Right lobe of liver (tissue), 6 donors: Measurements from ENCODE around the gene KCNQ4. TPM values are rescaled to one million over a fixed set of nuclear protein-coding genes. Genes with fewer than 3 reads are reported as not detected.

Source experiments
- ATAC-seq, 4 donors: fragments of 200-7000 bp; cut with Tn5 transposase; one replicate each; pipeline ENCODE4 v1.9.1; 2020; ENCODE audit warnings: mild to moderate bottlenecking in 4 of 4, moderate library complexity in 4 of 4
- DNase-seq, 3 donors: peaks; one replicate each; pipeline ENCODE4 v3.0.0-alpha.2; 2020
- H3K27ac ChIP-seq, 3 donors: fragments of 200-600 bp; one replicate each; pipeline ENCODE4 v1.8.0; 2022
- H3K27me3 ChIP-seq, 2 donors: fragments of 200-600 bp; one replicate each; pipeline ENCODE4 v1.8.0; 2022
- H3K36me3 ChIP-seq, 4 donors: fragments of 200-600 bp; sonication (generic) in 1 of 4; one replicate each; pipeline versions ENCODE4 v1.5.1 to v1.8.0; 2017 to 2022; ENCODE audit warnings: control low read depth in 1 of 4
- H3K4me1 ChIP-seq, 4 donors: fragments of 200-600 bp; sonication (generic) in 1 of 4; one replicate each; pipeline versions ENCODE4 v1.5.1 to v1.8.0; 2017 to 2022; ENCODE audit warnings: control low read depth in 1 of 4
- H3K4me3 ChIP-seq, 3 donors: fragments of 200-600 bp; one replicate each; pipeline ENCODE4 v1.8.0; 2022
- H3K9me3 ChIP-seq, 4 donors: fragments of 200-600 bp; sonication (generic) in 1 of 4; one replicate each; pipeline versions ENCODE4 v1.5.1 to v1.8.0; 2017 to 2022; ENCODE audit warnings: control low read depth in 1 of 4
- CTCF ChIP-seq, 4 donors: fragments of 200-600 bp in 3 of 4; fragments of 450-650 bp in 1 of 4; IDR thresholded peaks; one replicate each; pipeline versions ENCODE4 v1.5.1 to v1.8.0; 2016 to 2022; ENCODE audit warnings: antibody characterized with exemption in 4 of 4, mild to moderate bottlenecking in 2 of 4
- POLR2A ChIP-seq: fragments of 450-650 bp; IDR thresholded peaks from one replicate; pipeline ENCODE4 v1.6.1; 2017; ENCODE audit warnings: antibody characterized with exemption, mild to moderate bottlenecking
- WGBS: methylation state at CpG from one replicate; pipeline ENCODE4 v1.1.6; 2018; ENCODE audit warnings: low coverage, low lambda C conversion rate; ENCODE audit not compliant: insufficient coverage; ENCODE audit errors: missing lambda C conversion rate; 5-methylcytosine and 5-hydroxymethylcytosine counted together
- intact Hi-C, 2 donors: fragments of 100-400 bp; cut with DNase I; formaldehyde crosslinking; loops; one replicate each; pipeline versions ENCODE4 v1.11.2 to v1.14.1; 2022
- total RNA-seq, 6 experiments: library from RNA; depleted of rRNA in 2 of 6; stranded (reverse); fragments of >200 nt in 2 of 6; fragmentation: NEBNext Ultra II Directional in 3 of 6; extraction: Animal tissue kit (Norgen Biotek cat#: 25700) in 3 of 6; gene quantifications; one replicate each; pipeline versions ENCODE4 v1.1.0 to v1.2.4, GENCODE V29; 2016 to 2023
- donor health status: DM: no; HTN: yes; CAD: no.
- donor health status: DM: no; HTN: no; CAD: no.
- donor health status: DM: no; HTN: no; CAD: no.
- donor health status: DM: no; HTN: yes; CAD: no.
- donor health status: DM: no; HTN: yes; CAD: no.

Gene KCNQ4
- total RNA-seq, 6 experiments from 2014 or later = 0.12 to 0.23 (median 0.15) TPM

GRCh38 chr1:40833979-40834378 lies 50.4 kb downstream of the KCNQ4 start:
- H3K36me3 ChIP-seq = no peaks in the 10 kb centered on the region
- no peak overlapping the region for H3K4me3 ChIP-seq
- H3K27ac ChIP-seq = no peak overlapping the region
- TF ChIP-seq POLR2A = no peak
- TF ChIP-seq CTCF (IDR thresholded peaks at IDR 0.05) = no peak
- H3K27me3 ChIP-seq = no peaks in the 10 kb centered on the region
- 60% methylated on average over 1 of the region's 1 CpG for WGBS
- H3K4me1 ChIP-seq = no peaks in the 10 kb centered on the region
- ATAC-seq (no peak), DNase-seq (no peak)
- no peaks in the 10 kb centered on the region for H3K9me3 ChIP-seq
- intact Hi-C loops = no loop called here

GRCh38 chr1:40834968-40835545 lies 51.5 kb downstream of the KCNQ4 start:
- WGBS = 90% methylated on average over 2 of the region's 11 CpGs
- intact Hi-C loops = no loop called here
- H3K4me3 ChIP-seq = no peak overlapping the region

GRCh38 chr1:40836283-40836682 lies 52.7 kb downstream of the KCNQ4 start:
- WGBS = 63% methylated on average over 4 of the region's 4 CpGs
- TF ChIP-seq CTCF (IDR thresholded peaks at IDR 0.05) = no peak
- TF ChIP-seq POLR2A = no peak
- H3K9me3 ChIP-seq = no peaks in the 10 kb centered on the region
- no peaks in the 10 kb centered on the region for H3K27me3 ChIP-seq
- no peaks in the 10 kb centered on the region for H3K36me3 ChIP-seq
- intact Hi-C loops = no loop called here
- no peak overlapping the region for H3K27ac ChIP-seq
- no peaks in the 10 kb centered on the region for H3K4me1 ChIP-seq
- no peak for ATAC-seq
- no peak for DNase-seq
- no peak overlapping the region for H3K4me3 ChIP-seq

More at GRCh38 chr1:40834968-40835545, 51.5 kb downstream of the KCNQ4 start:
- H3K4me1 ChIP-seq = no peaks in the 10 kb centered on the region
- no peak overlapping the region for H3K27ac ChIP-seq
- TF ChIP-seq CTCF (IDR thresholded peaks at IDR 0.05) = no peak
- no peak for TF ChIP-seq POLR2A
- H3K27me3 ChIP-seq = no peaks in the 10 kb centered on the region
- no peaks in the 10 kb centered on the region for H3K36me3 ChIP-seq
- ATAC-seq = no peak
- no peak for DNase-seq
- H3K9me3 ChIP-seq = no peaks in the 10 kb centered on the region

GRCh38 chr1:40837601-40838000 lies 54.0 kb downstream of the KCNQ4 start:
- ATAC-seq (no peak), DNase-seq (no peak)
- Histone ChIP-seq H3K4me3 (no peak overlapping the region), H3K27ac (no peak overlapping the region), H3K27me3 (no peaks in the 10 kb centered on the region), H3K9me3 (no peaks in the 10 kb centered on the region), H3K36me3 (no peaks in the 10 kb centered on the region), H3K4me1 (no peaks in the 10 kb centered on the region)
- no peak for TF ChIP-seq CTCF (IDR thresholded peaks at IDR 0.05)
- TF ChIP-seq POLR2A = no peak
- intact Hi-C loops = no loop called here
- WGBS = 87% methylated on average over 11 of the region's 24 CpGs
